Fibroblast of the aortic adventitia (primary cell): ENCODE results near the gene GALNT13. TPM values are rescaled to one million over a fixed set of nuclear protein-coding genes. Genes with fewer than 3 reads are reported as not detected.

Source experiments
- DNase-seq: peaks from one replicate; pipeline ENCODE4 v3.0.0-alpha.2; 2010; ENCODE audit warnings: low read depth
- H3K4me3 ChIP-seq: 2 replicates; pipeline ENCODE4 v1.5.1; 2011; ENCODE audit warnings: low read depth, mild to moderate bottlenecking, control low read depth, low read length, moderate library complexity
- total RNA-seq: library from RNA; depleted of rRNA; stranded (reverse); fragments of >200 nt; gene quantifications from 2 replicates; pipeline ENCODE4 v1.2.3, GENCODE V29; 2012; ENCODE audit warnings: low replicate concordance
- TF ChIP-seq, protein P1 (sequence below): IDR thresholded peaks from 2 replicates; pipeline ENCODE4 v1.5.1; 2011; ENCODE audit warnings: mild to moderate bottlenecking, low read length, control low read depth, inconsistent platforms; ENCODE audit not compliant: insufficient read depth

GALNT13 gene
- total RNA-seq, 1 donor = 0.45 TPM

- H3K4me3 ChIP-seq = no peak overlapping the region
- TF ChIP-seq, protein P1, sequence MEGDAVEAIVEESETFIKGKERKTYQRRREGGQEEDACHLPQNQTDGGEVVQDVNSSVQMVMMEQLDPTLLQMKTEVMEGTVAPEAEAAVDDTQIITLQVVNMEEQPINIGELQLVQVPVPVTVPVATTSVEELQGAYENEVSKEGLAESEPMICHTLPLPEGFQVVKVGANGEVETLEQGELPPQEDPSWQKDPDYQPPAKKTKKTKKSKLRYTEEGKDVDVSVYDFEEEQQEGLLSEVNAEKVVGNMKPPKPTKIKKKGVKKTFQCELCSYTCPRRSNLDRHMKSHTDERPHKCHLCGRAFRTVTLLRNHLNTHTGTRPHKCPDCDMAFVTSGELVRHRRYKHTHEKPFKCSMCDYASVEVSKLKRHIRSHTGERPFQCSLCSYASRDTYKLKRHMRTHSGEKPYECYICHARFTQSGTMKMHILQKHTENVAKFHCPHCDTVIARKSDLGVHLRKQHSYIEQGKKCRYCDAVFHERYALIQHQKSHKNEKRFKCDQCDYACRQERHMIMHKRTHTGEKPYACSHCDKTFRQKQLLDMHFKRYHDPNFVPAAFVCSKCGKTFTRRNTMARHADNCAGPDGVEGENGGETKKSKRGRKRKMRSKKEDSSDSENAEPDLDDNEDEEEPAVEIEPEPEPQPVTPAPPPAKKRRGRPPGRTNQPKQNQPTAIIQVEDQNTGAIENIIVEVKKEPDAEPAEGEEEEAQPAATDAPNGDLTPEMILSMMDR = no peak
- DNase-seq = no peak
These were observed 160.5 kb downstream of the GALNT13 start for GRCh38 chr2:154032220-154032619.

- TF ChIP-seq, protein P1 = no peak
- DNase-seq = no peak
- H3K4me3 ChIP-seq = no peak overlapping the region
These were observed 174.8 kb downstream of the GALNT13 start for GRCh38 chr2:154046493-154046892.

- no peak for DNase-seq
- TF ChIP-seq, protein P1 = no peak
- H3K4me3 ChIP-seq = no peak overlapping the region
These were observed 177.2 kb downstream of the GALNT13 start for GRCh38 chr2:154048905-154049304.

GRCh38 chr2:154049561-154049960, 177.8 kb downstream of the GALNT13 start:
- no peak overlapping the region for H3K4me3 ChIP-seq
- TF ChIP-seq, protein P1 = no peak
- DNase-seq = no peak

- TF ChIP-seq, protein P1 = no peak
- no peak overlapping the region for H3K4me3 ChIP-seq
- no peak for DNase-seq
These were observed 195.4 kb downstream of the GALNT13 start for GRCh38 chr2:154067124-154067523.

GRCh38 chr2:154078926-154079325, 207.2 kb downstream of the GALNT13 start:
- no peak for DNase-seq
- no peak overlapping the region for H3K4me3 ChIP-seq
- TF ChIP-seq, protein P1 = no peak

DNA sequence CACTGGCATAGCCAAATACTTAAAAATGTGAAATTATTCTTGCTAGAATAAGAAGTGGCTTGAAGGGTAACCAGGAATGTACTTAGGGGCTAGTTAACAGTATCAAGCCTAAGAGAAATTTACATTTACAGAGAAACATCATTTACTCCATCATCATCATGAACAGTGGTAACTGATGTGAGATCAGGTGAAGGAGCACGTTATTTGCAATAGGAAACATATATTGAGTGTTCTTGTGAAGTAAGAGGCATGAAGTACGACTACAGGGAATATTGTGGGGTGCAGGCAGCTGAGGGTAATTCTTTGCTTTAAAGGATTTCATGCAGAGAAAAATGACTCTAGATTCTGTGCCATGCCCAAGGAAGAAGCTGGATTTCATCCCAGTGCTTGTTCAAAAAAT, 220.8 kb downstream of the GALNT13 start:
- no peak overlapping the region for H3K4me3 ChIP-seq
- TF ChIP-seq, protein P1 = no peak
- no peak for DNase-seq
